Activated CD8-positive, alpha-beta memory T cell treated with anti-CD3 and anti-CD28 coated beads for 4 hours (primary cell): ENCODE measurements around the gene FADS1.

Source experiments
- DNase-seq, 2 donors: peaks; one replicate each; pipeline ENCODE4 v3.0.0-alpha.2; 2020; ENCODE audit warnings: low read depth in 2 of 2

Gene FADS1

DNA sequence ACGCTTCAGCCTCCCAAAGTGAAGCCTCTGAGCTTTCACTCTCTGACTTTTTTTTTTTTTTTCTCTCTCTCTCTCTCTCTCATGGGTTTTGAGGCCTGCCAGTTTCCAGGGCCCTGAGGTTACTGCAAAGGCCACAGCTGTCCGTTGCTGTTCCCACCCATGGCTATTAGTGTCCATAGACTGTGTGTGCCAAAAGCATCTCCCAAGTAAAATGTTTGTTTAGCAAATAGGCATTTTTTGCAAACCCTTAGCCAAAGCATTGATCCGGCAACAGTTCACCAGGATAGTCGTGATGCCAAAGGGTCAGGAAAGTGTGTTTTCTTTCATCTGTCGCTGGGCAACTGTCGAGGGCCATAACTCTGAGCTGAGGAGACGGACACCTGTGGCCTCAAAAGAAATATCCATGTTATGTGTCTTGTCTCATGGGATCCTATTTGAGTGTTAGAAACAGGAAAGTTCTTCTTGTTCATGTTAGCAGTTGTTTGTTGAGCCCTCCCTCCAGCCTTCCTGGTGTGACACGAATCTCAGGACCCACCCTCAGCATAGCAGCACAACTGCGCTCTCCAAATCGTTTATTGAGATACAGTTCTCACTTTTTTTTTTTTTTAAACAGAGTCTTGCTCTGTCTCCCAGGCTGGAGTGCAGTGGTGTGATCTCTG, 29.7 kb upstream of the FADS1 start:
- DNase-seq: no peak

DNA sequence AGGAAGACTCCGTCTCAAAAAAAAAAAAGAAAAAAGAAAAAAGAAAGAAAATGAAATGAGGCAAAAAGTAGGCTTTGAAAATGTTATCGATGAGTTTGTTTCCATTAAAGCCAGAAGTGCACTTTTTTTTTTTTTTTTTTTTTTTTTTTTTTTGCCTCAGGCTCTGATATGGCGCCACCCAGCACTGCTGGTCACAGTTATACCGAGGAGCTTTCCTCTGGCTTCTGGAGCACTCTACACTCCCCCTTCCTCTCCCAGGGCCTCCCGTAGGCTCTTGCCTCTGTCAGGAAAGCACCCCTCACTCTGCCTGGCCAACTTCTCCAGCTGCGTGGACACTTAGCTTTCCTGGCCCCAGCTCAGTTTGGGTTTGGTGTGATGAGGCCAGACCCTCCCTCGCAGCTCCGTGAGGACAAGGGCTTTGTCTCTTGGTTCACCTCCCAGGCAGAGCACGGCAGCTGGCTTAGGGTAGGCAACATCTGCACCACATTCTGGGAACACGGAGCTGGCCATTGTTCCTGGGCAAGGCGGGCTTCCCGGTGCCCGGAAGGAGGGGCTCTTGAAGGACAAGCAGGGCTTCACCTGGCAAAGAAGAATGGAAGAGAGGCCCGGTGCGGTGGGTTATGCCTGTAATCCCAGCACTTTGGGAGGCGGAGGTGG, 28.2 kb upstream of the FADS1 start:
- no peak for DNase-seq

DNA sequence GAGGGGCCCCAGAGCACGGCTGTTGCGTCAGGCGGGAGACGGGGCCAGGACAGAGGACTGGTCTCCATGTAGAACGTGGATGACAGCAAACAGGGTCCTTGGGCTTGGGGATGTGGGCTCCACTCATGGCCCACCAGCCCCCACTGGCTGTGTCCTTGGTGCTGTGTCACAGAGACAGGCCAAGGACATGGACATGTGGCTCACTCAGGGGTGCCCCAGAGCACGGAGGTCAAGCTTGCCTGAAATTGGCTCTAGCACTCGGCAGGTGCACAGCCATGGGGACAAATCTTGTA, 25.7 kb upstream of the FADS1 start:
- DNase-seq: no peak

DNA sequence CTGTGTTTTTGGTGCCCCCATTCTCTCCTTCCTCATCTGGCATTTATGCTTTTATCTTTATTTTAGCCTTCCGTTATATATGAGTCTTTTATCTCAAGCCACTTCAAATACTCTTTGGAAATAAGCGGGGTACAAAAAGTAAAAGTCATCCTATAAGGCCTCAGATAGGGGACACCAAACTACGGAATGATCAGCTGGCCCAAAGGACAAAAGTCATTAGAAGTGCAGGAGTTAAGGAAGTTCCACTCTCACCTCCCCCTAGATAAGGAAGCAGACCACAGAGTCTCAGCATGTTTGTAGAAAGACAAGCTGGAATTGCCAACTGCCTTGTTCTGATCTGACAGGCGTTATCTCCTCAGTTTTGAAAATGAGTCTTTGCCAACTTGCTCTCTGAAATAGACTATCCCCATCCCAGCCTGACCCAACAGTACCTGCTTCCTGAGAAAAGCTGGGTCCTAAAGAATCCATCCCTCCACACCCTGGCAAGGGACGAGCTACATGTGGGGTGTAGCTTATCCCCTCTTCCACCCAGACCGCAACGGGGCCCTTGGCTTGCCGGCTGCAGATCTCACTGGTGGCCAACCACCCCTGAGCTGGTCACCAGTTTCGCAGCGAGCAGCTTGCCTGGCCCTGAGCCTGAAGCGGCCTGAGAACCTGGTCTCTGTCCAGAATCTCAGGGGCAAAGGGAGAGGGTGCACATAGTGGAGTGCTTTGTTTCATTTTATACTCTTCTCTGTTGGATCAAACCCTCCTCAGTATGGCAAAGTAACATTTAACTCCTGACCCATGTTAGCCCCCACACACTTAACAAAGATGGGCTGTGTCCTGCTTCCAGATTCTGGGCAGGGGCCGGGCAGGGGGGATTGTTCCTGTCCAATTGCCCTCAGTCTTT, 25.1 kb upstream of the FADS1 start:
- no peak for DNase-seq

DNA sequence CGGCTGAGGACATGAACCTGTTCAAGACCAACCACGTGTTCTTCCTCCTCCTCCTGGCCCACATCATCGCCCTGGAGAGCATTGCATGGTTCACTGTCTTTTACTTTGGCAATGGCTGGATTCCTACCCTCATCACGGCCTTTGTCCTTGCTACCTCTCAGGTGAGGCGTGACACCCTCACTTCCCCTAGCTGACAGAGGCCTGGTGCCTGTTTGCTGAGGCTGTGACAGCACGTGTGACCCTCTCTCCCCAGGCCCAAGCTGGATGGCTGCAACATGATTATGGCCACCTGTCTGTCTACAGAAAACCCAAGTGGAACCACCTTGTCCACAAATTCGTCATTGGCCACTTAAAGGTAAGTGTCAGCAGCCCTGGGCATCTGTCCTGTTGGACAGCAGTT, 23.6 kb upstream of the FADS1 start:
- no peak for DNase-seq

GRCh38 chr11:61839742-61840141, 22.9 kb upstream of the FADS1 start:
- no peak for DNase-seq

GRCh38 chr11:61838921-61839320, 22.1 kb upstream of the FADS1 start:
- no peak for DNase-seq

DNA sequence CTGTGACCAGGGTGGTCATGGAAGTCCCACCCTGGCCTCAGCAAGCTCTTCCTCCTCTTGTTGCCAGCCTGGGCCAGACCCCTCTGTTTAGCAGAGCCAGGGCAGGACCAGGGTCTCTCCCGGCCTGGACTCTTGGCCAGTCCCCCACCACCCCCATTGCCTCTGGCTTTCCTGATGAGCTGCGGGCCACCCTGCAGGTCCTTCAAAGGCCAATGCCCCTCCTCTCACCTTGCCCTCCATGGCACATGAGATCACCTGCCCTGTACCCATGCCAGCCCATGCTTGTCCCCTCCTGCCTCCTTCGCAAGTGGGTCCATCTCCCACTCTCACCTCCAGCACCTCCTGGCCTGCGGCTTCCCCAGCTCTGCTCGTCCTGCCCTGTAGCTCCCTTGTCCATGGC, 21.7 kb upstream of the FADS1 start:
- no peak for DNase-seq

DNA sequence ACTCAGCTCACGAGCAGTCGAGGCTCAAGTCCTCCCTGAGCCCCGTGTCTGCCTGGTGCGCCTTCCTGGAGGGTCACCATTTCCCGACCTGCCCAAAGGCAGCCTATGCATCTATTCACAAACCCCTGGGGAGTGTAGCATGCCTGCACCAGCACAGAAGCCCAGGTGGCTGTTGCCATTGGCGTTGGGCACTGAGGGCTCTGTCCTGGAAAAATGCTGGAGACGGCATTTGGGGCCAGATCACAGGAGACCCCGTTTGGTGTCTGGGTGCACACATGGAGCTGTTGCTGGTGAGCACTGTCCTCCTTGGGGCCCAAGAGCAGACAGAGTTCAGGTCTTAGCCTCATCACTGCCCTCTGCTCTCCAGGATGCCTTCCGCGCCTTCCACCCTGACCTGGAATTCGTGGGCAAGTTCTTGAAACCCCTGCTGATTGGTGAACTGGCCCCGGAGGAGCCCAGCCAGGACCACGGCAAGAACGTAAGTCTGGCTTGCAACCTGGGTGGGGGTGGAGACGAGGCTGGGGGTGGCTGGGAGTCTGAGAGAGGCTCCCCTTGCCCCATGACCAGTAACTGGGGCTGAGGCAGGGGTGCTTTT, 20.7 kb upstream of the FADS1 start:
- DNase-seq: no peak

- no peak for DNase-seq
Observed at GRCh38 chr11:61836193-61836592, 19.4 kb upstream of the FADS1 start.

DNA sequence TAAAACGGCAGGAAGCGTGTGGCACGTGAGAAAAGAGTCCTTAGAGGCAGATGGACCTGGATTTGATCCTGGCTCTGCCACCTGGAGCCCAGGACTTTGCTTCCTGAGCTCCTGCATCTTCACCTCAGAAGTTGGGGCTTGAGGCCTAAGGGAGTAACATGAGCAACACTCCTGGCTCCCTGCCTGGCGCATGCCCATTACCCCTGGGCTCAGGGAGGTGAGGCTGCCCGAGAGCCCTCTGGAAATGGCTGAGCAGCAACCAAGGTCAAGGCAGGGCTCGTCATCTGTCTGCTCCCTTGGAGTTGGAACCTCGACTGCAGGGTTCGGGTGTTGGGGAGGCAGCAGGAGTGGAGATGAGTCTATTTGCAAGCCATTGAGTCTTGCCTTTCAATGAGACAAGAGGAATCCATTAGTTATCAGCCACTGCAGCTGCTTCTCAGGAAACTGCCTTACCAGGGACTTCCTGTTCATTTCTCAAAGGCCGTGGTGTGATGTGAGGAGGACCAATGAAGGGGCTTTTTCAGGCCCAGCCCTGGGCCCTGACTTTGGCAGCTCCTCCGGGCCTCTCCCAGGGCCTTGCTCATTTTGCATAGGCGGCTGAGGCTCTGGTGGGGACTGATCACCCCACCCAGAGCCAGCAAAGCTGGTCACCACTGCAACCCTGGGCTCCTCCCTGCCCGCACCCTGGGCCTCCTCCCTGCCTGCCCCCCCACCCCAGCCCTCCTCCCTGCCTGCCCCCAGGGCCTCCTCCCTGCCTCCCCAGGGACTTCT, 17.7 kb upstream of the FADS1 start:
- DNase-seq: no peak

DNA sequence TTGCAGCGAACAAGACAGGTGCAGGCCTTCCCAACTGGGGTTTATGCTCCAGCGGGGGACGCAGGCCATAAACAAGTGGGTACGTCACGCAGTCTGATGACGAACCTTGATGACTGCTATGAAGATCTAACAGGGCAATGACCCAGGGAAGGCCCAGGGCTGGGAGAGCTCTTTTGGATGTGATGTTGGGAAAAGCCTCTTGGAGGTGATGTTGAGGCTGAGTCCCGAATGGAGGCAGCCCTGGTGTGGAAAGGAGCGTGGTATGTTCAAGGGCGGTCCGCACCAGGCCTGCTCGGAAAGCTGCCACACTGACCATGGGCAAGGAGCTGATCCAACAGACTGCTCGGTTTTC, 17.1 kb upstream of the FADS1 start:
- DNase-seq: no peak

DNA sequence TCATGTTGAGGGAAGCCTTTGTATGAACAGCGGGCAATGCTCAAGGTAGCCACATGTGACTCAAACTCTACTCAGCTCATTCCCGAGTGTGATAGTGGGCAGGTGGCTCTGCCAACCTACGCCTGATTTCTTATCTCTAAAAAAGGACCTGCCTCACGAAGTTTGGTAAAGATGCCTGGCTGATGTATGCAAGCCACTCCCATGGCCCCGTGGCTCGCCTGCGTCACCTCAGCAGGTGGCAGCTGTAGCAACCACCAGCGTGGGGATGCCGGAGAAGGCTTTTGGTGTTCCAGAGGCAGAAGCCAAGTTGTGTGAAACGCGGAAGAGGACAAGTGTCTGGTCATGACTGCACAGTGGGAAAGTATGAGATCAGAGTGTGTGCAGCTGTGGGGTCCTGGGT, 16.7 kb upstream of the FADS1 start:
- DNase-seq: no peak

DNA sequence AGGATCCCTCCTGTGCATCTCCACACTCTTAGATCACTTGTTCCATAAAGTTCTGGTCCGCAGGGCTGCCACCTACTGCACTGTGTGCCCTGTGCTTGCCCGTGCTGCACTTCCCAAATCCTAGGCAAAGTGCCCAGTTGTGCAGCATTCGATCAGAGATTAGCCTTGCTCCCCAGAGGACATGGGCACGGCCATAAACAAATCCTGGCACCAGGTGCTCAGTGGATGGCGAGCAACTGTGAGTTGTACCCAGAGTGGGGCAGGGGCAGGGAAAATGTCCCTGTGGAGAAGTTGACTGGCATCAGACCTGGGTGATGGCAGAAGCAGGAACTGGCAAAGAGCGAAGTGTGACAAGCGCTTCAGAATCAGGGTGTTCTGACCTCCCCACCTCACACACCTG, 16.0 kb upstream of the FADS1 start:
- DNase-seq: no peak

DNA sequence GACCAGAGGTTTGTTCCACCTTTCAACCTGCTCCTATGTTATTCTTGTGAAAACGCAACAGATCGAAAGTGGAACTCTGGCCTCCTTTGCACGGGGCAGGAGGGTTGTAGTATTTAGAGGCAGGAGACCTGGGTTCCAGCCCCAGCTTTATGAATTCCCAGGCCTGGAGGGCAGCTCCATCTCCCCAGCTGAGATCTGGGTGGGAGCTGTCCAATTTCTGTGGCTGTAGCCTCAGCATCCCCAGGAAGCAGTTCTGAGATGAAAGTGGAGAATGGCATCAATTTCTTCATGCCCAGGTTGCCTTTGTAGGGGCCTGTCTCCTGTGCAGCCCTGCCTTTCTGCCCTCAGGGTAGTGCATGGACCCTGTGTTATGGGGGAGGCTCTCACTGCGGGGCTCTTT, 15.4 kb upstream of the FADS1 start:
- no peak for DNase-seq

GRCh38 chr11:61830237-61831105, 13.7 kb upstream of the FADS1 start:
- no peak for DNase-seq

DNA sequence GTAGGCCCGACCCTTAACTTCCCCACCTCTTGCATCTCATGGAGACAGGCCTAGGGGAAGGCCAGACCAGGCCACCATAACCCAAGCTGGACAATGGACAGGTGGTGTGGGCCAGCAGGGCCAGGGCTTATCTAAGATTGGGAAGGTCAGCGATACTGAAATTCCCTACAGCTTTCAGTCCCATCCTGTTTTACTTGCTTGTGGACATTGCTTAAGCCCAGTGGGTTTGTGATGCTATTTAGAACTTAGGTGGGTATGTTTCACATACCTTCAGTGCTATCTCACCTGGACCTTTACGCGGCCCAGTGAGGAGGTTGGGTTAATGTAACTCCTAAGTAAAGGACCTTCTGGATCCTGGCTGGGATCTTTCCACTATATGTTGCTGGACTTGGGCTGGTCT, 13.0 kb upstream of the FADS1 start:
- no peak for DNase-seq

DNA sequence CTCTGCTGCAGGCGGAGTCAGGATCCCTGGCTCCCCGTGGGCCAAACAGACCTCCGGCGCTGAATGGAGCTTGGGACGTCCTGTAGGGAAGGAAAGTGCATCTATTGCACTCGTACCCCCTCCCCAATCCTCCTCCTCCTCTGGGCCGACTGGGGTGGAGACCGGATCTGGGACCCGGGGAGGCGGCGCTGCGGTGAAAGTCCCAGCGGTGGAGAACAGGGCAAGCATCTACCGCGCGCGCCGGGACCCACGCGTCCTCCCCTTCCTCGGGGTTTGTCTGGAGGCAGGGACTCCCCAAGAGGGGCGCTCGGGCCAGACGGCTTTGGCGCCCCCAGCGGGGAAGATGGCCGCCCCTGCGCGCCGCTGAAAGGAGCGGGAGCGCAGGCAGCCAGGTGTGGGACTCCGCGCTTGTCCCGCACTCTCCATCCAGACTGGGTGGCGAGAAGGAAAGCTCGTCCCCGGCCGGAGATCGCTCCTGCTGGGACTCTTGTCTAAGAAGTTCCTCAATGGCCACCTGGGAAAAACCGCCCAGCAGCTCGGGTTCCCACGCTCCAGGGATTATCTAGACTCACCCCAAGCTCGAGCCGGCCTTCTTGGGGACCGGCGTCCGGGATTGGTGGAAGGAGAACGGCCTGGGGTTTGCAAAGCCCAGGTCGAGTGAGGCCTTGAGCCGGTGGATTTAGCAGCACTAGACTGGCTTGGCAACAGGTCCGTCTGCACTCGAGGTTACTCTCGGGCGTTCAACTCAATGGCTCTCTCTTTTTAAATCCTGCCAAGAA, 12.0 kb upstream of the FADS1 start:
- no peak for DNase-seq

DNA sequence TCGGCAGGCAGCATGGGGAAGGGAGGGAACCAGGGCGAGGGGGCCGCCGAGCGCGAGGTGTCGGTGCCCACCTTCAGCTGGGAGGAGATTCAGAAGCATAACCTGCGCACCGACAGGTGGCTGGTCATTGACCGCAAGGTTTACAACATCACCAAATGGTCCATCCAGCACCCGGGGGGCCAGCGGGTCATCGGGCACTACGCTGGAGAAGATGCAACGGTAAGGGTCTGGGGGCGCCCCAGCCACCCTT, 11.5 kb upstream of the FADS1 start:
- DNase-seq: no peak

GRCh38 chr11:61827571-61828378, 11.0 kb upstream of the FADS1 start, which contains the start of gene FADS2:
Gene FADS2 (plus strand): TSS chr11:61828300. CDS start chr11:61828391, 91 bp downstream.
- DNase-seq: peak in 1 of 2 donors; percentile 35
